ENCODE measurements around the gene BMP4.
"Not testable (repeated sequence)": the region's sequence is repeated elsewhere in the genome, so short reads cannot be mapped to it uniquely, and the experiment has no call there.

The BMP4 gene

GRCh38 chr14:53956427-53957201 lies at the start of gene BMP4:
TSS of gene BMP4 (minus strand) at chr14:53956825. CDS start at chr14:53952222, 4,603 bp downstream.
- Histone ChIP-seq H3K9ac (ENCODE audit: low read length in 5 of 5) (peak within 1 kb of the TSS in 2 of 5 donors; percentile 14 to 77), H3K4me3 (ENCODE audit: low read depth in 1 of 5, low read length in 5 of 5) (peak within 1 kb of the TSS; percentile 72 to 80 (median 76)), H3K27me3 (ENCODE audit: control insufficient read depth in 5 of 5, insufficient read depth in 4 of 5, low read length in 5 of 5) (peaks cover 0 to 15% (median 7%) of the 10 kb centered on the region in 5 donors), H3K27ac (ENCODE audit: low read depth, low read length) (no peak within 1 kb of the TSS), H3K36me3 (ENCODE audit: control insufficient read depth in 5 of 5, insufficient read depth in 5 of 5, low read length in 5 of 5) (peaks cover 0 to 2% (median 0%) of the 10 kb centered on the region in 5 donors), H3K4me1 (ENCODE audit: control insufficient read depth in 5 of 5, insufficient read depth in 5 of 5, low read length in 5 of 5) (peaks cover 2 to 54% (median 48%) of the 10 kb centered on the region in 5 donors), H3K9me3 (ENCODE audit: control insufficient read depth in 5 of 5, low read length in 5 of 5) (no peaks in the 10 kb centered on the region)

DNA sequence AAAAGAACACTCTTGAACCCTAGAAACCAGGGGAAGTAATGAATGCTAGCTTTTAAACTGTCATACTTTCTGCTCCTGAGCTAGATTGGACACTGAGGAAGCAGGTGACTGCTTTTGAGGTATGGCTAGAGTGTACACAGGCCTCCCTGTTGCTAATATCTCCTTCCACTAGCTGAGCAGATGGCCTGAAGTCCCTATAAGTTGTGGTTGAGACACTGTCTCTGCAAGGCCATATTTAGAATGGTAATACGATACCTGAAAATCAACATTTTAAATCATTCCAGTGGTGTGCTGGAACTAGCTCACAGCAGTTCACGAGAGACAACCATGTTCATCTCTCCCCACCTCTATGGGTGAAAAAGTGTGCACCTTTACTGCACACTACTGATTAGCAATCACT lies 46.4 kb upstream of the BMP4 start:
- Histone ChIP-seq H3K27ac (ENCODE audit: low read depth, low read length) (no peak overlapping the region), H3K36me3 (ENCODE audit: control insufficient read depth in 5 of 5, insufficient read depth in 5 of 5, low read length in 5 of 5) (no peaks in the 10 kb centered on the region), H3K4me1 (ENCODE audit: control insufficient read depth in 5 of 5, insufficient read depth in 5 of 5, low read length in 5 of 5) (no peaks in the 10 kb centered on the region), H3K9me3 (ENCODE audit: control insufficient read depth in 5 of 5, low read length in 5 of 5) (no peaks in the 10 kb centered on the region), H3K27me3 (ENCODE audit: control insufficient read depth in 5 of 5, insufficient read depth in 4 of 5, low read length in 5 of 5) (peaks cover 0 to 4% (median 0%) of the 10 kb centered on the region in 5 donors), H3K4me3 (ENCODE audit: low read depth in 1 of 5, low read length in 5 of 5) (no peak overlapping the region), H3K9ac (ENCODE audit: low read length in 5 of 5) (no peak overlapping the region)

GRCh38 chr14:54002653-54003052 lies 46.0 kb upstream of the BMP4 start:
- no peaks in the 10 kb centered on the region for H3K36me3 ChIP-seq (ENCODE audit: control insufficient read depth in 5 of 5, insufficient read depth in 5 of 5, low read length in 5 of 5)
- H3K4me3 ChIP-seq (ENCODE audit: low read depth in 1 of 5, low read length in 5 of 5), result no peak overlapping the region
- peaks cover 0 to 4% (median 0%) of the 10 kb centered on the region in 5 donors for H3K27me3 ChIP-seq (ENCODE audit: control insufficient read depth in 5 of 5, insufficient read depth in 4 of 5, low read length in 5 of 5)
- no peaks in the 10 kb centered on the region for H3K4me1 ChIP-seq (ENCODE audit: control insufficient read depth in 5 of 5, insufficient read depth in 5 of 5, low read length in 5 of 5)
- no peak overlapping the region for H3K9ac ChIP-seq (ENCODE audit: low read length in 5 of 5)
- H3K9me3 ChIP-seq (ENCODE audit: control insufficient read depth in 5 of 5, low read length in 5 of 5), result no peaks in the 10 kb centered on the region
- no peak overlapping the region for H3K27ac ChIP-seq (ENCODE audit: low read depth, low read length)

DNA sequence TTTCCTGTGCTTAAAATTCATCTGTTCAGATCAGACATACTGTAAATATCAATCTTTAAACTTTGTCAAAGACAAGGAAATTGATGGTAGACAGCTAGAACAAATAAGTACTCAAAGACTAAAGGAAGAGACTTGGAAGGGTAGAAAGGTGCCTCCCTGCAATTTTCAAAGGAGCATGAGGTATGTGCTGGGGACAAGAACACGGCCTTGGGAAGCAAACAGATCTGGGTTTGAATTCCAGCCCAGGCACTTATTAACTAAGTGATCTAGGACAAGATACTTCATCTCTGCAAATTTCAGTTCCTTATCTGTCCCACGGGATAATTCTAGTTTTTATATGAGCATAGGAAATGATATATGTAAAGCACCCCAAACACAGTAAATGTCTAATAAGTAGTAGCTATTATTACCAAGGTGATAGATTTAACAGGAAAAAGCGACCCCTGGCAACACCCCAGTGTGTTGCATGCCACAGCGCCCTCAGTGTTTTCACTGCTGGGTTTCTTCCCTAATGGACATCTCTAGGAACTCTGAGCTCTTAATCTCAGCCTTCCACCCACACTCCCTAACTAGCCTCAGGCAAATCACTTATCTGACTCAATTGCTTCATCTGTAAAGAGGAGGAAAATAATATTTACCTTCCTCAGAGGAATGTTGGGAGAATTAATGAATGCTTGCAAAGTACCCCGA lies 44.7 kb upstream of the BMP4 start:
- no peak overlapping the region for H3K4me3 ChIP-seq (ENCODE audit: low read depth in 1 of 5, low read length in 5 of 5)
- no peak overlapping the region for H3K27ac ChIP-seq (ENCODE audit: low read depth, low read length)
- no peaks in the 10 kb centered on the region for H3K9me3 ChIP-seq (ENCODE audit: control insufficient read depth in 5 of 5, low read length in 5 of 5)
- H3K27me3 ChIP-seq (ENCODE audit: control insufficient read depth in 5 of 5, insufficient read depth in 4 of 5, low read length in 5 of 5), result no peaks in the 10 kb centered on the region
- H3K36me3 ChIP-seq (ENCODE audit: control insufficient read depth in 5 of 5, insufficient read depth in 5 of 5, low read length in 5 of 5), result no peaks in the 10 kb centered on the region
- H3K9ac ChIP-seq (ENCODE audit: low read length in 5 of 5), result no peak overlapping the region
- no peaks in the 10 kb centered on the region for H3K4me1 ChIP-seq (ENCODE audit: control insufficient read depth in 5 of 5, insufficient read depth in 5 of 5, low read length in 5 of 5)

DNA sequence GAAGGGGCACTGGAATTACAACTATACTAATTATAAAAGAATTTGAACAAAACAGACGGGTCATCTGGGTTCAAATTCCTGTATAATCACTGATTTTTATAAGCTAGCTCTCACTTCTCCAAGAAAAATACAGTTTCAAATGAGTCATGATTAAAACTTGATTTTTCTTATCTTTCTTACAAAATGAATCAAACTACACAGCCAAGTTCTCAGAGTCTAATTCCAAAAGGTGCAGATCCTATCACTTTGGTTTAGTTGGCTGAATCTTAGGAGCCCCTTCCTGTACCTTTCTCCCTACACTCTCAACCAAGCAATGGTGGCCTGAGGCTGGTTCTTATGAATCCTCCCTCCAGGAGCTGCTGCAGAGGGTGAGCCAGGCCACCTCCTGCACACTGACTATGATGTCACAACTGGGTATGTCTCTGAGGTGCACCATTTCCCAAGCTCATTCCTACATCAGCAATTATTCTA lies 43.8 kb upstream of the BMP4 start:
- Histone ChIP-seq H3K36me3 (ENCODE audit: control insufficient read depth in 5 of 5, insufficient read depth in 5 of 5, low read length in 5 of 5) (no peaks in the 10 kb centered on the region), H3K27ac (ENCODE audit: low read depth, low read length) (no peak overlapping the region), H3K9me3 (ENCODE audit: control insufficient read depth in 5 of 5, low read length in 5 of 5) (no peaks in the 10 kb centered on the region), H3K4me1 (ENCODE audit: control insufficient read depth in 5 of 5, insufficient read depth in 5 of 5, low read length in 5 of 5) (no peaks in the 10 kb centered on the region), H3K9ac (ENCODE audit: low read length in 5 of 5) (no peak overlapping the region), H3K4me3 (ENCODE audit: low read depth in 1 of 5, low read length in 5 of 5) (no peak overlapping the region), H3K27me3 (ENCODE audit: control insufficient read depth in 5 of 5, insufficient read depth in 4 of 5, low read length in 5 of 5) (no peaks in the 10 kb centered on the region)

GRCh38 chr14:53999061-53999488 lies 42.5 kb upstream of the BMP4 start:
- Histone ChIP-seq H3K36me3 (ENCODE audit: control insufficient read depth in 5 of 5, insufficient read depth in 5 of 5, low read length in 5 of 5) (no peaks in the 10 kb centered on the region), H3K9me3 (ENCODE audit: control insufficient read depth in 5 of 5, low read length in 5 of 5) (no peaks in the 10 kb centered on the region), H3K9ac (ENCODE audit: low read length in 5 of 5) (no peak overlapping the region), H3K27me3 (ENCODE audit: control insufficient read depth in 5 of 5, insufficient read depth in 4 of 5, low read length in 5 of 5) (no peaks in the 10 kb centered on the region), H3K4me1 (ENCODE audit: control insufficient read depth in 5 of 5, insufficient read depth in 5 of 5, low read length in 5 of 5) (no peaks in the 10 kb centered on the region), H3K27ac (ENCODE audit: low read depth, low read length) (no peak overlapping the region), H3K4me3 (ENCODE audit: low read depth in 1 of 5, low read length in 5 of 5) (no peak overlapping the region)

DNA sequence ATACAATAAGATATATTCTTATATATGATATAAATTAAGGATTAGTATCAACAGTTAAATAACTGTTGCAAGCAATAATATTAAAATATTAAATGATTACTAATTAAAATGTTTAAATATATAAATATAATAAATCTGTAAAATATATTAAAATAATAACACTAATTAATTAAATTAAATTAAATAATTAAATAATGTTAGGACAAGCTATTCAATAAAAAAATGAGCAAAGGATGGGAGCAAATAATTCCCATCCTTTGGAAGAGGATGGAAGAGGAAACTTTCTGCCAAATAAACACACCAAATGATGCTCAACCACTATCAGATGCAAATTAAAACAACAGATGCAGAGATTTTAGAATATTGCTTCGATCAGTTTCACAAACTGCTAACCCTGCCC lies 39.4 kb upstream of the BMP4 start:
- H3K4me3 ChIP-seq (ENCODE audit: low read depth in 1 of 5, low read length in 5 of 5), result no peak overlapping the region
- H3K36me3 ChIP-seq (ENCODE audit: control insufficient read depth in 5 of 5, insufficient read depth in 5 of 5, low read length in 5 of 5), result no peaks in the 10 kb centered on the region
- no peaks in the 10 kb centered on the region for H3K27me3 ChIP-seq (ENCODE audit: control insufficient read depth in 5 of 5, insufficient read depth in 4 of 5, low read length in 5 of 5)
- H3K9ac ChIP-seq (ENCODE audit: low read length in 5 of 5), result no peak overlapping the region
- H3K9me3 ChIP-seq (ENCODE audit: control insufficient read depth in 5 of 5, low read length in 5 of 5), result no peaks in the 10 kb centered on the region
- no peaks in the 10 kb centered on the region for H3K4me1 ChIP-seq (ENCODE audit: control insufficient read depth in 5 of 5, insufficient read depth in 5 of 5, low read length in 5 of 5)
- H3K27ac ChIP-seq (ENCODE audit: low read depth, low read length), result no peak overlapping the region

GRCh38 chr14:53993920-53994607 lies 37.4 kb upstream of the BMP4 start:
- Histone ChIP-seq H3K9ac (ENCODE audit: low read length in 5 of 5) (no peak overlapping the region), H3K4me3 (ENCODE audit: low read depth in 1 of 5, low read length in 5 of 5) (no peak overlapping the region), H3K27ac (ENCODE audit: low read depth, low read length) (no peak overlapping the region), H3K9me3 (ENCODE audit: control insufficient read depth in 5 of 5, low read length in 5 of 5) (no peaks in the 10 kb centered on the region), H3K4me1 (ENCODE audit: control insufficient read depth in 5 of 5, insufficient read depth in 5 of 5, low read length in 5 of 5) (no peaks in the 10 kb centered on the region), H3K27me3 (ENCODE audit: control insufficient read depth in 5 of 5, insufficient read depth in 4 of 5, low read length in 5 of 5) (no peaks in the 10 kb centered on the region), H3K36me3 (ENCODE audit: control insufficient read depth in 5 of 5, insufficient read depth in 5 of 5, low read length in 5 of 5) (no peaks in the 10 kb centered on the region)

DNA sequence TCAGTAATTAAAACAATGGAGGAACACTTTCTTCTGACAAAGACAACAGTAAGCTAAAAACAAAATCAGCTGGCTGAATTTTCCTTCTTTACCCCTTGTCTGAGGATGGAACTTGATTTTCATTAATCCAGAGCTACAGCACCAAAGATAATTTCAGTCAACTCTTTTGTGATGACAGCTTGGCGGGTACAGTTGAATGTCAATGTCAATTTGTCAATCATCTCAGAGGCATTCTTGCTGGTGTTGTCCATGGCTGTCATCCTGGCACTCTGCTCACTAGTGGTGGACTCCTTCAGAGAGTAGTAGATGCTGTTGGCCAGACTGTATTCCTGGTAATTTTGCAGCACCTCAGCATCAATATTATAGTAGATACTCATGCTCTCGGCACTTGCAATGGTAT lies 34.4 kb upstream of the BMP4 start:
- Histone ChIP-seq H3K4me1 (ENCODE audit: control insufficient read depth in 5 of 5, insufficient read depth in 5 of 5, low read length in 5 of 5) (no peaks in the 10 kb centered on the region), H3K36me3 (ENCODE audit: control insufficient read depth in 5 of 5, insufficient read depth in 5 of 5, low read length in 5 of 5) (no peaks in the 10 kb centered on the region), H3K9me3 (ENCODE audit: control insufficient read depth in 5 of 5, low read length in 5 of 5) (peaks cover 0 to 4% (median 0%) of the 10 kb centered on the region in 5 donors), H3K27me3 (ENCODE audit: control insufficient read depth in 5 of 5, insufficient read depth in 4 of 5, low read length in 5 of 5) (no peaks in the 10 kb centered on the region), H3K27ac (ENCODE audit: low read depth, low read length) (no peak overlapping the region), H3K9ac (ENCODE audit: low read length in 5 of 5) (no peak overlapping the region), H3K4me3 (ENCODE audit: low read depth in 1 of 5, low read length in 5 of 5) (no peak overlapping the region)

GRCh38 chr14:53986718-53987117 lies 30.1 kb upstream of the BMP4 start:
- H3K9ac ChIP-seq (ENCODE audit: low read length in 5 of 5); H3K36me3 ChIP-seq (ENCODE audit: control insufficient read depth in 5 of 5, insufficient read depth in 5 of 5, low read length in 5 of 5): not testable (repeated sequence)
- peaks cover 3 to 15% (median 5%) of the 10 kb centered on the region in 5 donors for H3K9me3 ChIP-seq (ENCODE audit: control insufficient read depth in 5 of 5, low read length in 5 of 5)

More at GRCh38 chr14:53986718-53987117, 30.1 kb upstream of the BMP4 start:
- not testable (repeated sequence) for H3K27me3 ChIP-seq (ENCODE audit: control insufficient read depth in 5 of 5, insufficient read depth in 4 of 5, low read length in 5 of 5); H3K4me3 ChIP-seq (ENCODE audit: low read depth in 1 of 5, low read length in 5 of 5); H3K4me1 ChIP-seq (ENCODE audit: control insufficient read depth in 5 of 5, insufficient read depth in 5 of 5, low read length in 5 of 5); H3K27ac ChIP-seq (ENCODE audit: low read depth, low read length)
